Measurements from ENCODE around the gene KCNH1. TPM values are rescaled to one million over a fixed set of nuclear protein-coding genes. Genes with fewer than 3 reads are reported as not detected.

KCNH1 gene
- total RNA-seq, 1 donor from 2014 or later: not detected

DNA sequence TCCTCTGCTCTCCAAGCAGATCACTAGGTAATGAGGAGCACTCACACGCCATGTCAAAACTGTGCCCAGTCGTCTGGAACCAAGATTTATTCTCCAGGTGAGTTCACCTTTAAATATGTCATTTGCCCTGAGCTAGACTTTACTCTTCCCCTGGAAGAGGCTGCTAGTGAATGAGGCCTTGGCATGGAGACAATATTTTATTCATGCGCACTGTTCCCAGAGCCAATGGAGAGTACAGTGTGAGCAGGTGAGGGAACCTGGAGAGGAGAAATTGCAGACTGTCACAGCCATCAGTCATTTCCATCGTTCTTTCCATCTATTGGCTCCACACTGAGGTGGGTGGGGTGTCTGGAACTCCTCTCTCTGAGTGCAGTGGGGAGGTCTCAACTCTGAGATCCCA, 333.6 kb downstream of the KCNH1 start:
- Histone ChIP-seq H3K27me3 (ENCODE audit: low read depth) (no peaks in the 10 kb centered on the region), H3K4me1 (no peaks in the 10 kb centered on the region), H3K9me3 (no peaks in the 10 kb centered on the region), H3K36me3 (no peaks in the 10 kb centered on the region), H3K4me3 (no peak overlapping the region), H3K27ac (no peak overlapping the region)
- intact Hi-C loops (cut with DNase I): no loop called here
- TF ChIP-seq CTCF (IDR thresholded peaks at IDR 0.05): no peak
- ATAC-seq (no peak), DNase-seq (no peak)

DNA sequence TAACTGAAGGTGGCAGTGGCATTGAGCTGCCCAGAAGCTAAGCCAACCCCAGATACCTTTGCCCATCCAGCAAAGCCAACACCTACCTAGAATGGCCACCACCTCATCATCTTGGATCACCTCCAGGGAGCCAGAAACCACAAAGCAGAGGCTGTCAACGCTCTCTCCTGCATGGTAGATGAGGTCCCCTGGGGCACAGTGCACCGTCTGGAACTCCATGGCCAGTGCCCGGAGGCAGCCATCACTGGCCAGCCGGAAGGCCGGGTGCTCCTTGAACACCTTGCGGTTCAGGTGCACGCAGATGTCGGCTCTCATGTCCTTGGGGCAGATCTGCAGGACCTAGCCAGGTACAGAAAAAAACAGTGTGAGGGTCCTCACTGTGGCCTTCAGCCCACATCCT, 336.5 kb downstream of the KCNH1 start:
- no peaks in the 10 kb centered on the region for H3K9me3 ChIP-seq
- TF ChIP-seq CTCF (IDR thresholded peaks at IDR 0.05): no peak
- no peaks in the 10 kb centered on the region for H3K27me3 ChIP-seq (ENCODE audit: low read depth)
- H3K36me3 ChIP-seq: no peaks in the 10 kb centered on the region
- no peak overlapping the region for H3K27ac ChIP-seq
- intact Hi-C loops (cut with DNase I): no loop called here
- DNase-seq: no peak
- no peaks in the 10 kb centered on the region for H3K4me1 ChIP-seq
- no peak overlapping the region for H3K4me3 ChIP-seq
- no peak for ATAC-seq

DNA sequence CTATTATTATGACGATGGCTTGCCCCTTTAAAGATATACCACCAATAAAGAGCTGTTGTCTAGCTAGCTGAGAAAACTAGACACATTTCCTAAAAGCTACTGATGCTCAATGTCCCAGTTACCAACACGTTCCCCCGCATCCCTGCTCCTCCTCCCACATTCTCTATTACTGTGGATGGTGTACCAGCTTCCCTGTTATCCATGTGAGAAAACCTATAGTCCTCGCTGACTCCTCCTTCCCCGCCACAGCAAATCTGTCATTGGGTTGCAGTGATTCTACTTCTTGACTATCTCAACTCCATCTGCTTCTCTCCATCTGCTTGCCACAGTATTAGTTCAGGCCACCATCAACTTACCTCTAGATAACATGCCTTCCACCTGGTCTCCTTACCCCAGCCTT, 337.5 kb downstream of the KCNH1 start:
- no peaks in the 10 kb centered on the region for H3K9me3 ChIP-seq
- H3K4me3 ChIP-seq: no peak overlapping the region
- H3K36me3 ChIP-seq: no peaks in the 10 kb centered on the region
- DNase-seq (no peak), ATAC-seq (no peak)
- H3K4me1 ChIP-seq: no peaks in the 10 kb centered on the region
- no peaks in the 10 kb centered on the region for H3K27me3 ChIP-seq (ENCODE audit: low read depth)
- intact Hi-C loops (cut with DNase I): no loop called here
- no peak for TF ChIP-seq CTCF (IDR thresholded peaks at IDR 0.05)
- no peak overlapping the region for H3K27ac ChIP-seq

DNA sequence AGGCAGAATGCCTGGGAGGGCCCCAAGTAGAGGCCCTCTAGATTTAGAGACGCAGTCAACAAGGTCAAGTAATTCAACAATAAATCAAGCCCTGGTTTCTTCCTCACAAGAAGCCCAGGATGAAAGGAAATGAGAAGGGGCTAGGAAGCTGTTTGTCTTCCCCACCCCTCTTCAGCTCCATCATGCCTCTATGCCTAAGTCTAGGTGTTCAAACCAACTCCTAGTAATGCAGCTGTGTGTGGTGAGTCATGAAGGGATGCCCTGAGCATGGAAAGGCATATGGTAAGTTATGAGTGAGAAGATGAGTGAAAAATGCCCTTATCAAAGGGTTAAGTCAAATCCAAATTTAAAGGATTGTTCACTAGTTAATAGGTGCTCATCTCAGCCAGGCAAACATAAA, 339.5 kb downstream of the KCNH1 start:
- no peak for TF ChIP-seq CTCF (IDR thresholded peaks at IDR 0.05)
- no peaks in the 10 kb centered on the region for H3K27me3 ChIP-seq (ENCODE audit: low read depth)
- H3K36me3 ChIP-seq: no peaks in the 10 kb centered on the region
- ATAC-seq (no peak), DNase-seq (no peak)
- intact Hi-C loops (cut with DNase I): no loop called here
- H3K4me3 ChIP-seq: no peak overlapping the region
- H3K4me1 ChIP-seq: no peaks in the 10 kb centered on the region
- H3K27ac ChIP-seq: no peak overlapping the region
- no peaks in the 10 kb centered on the region for H3K9me3 ChIP-seq

DNA sequence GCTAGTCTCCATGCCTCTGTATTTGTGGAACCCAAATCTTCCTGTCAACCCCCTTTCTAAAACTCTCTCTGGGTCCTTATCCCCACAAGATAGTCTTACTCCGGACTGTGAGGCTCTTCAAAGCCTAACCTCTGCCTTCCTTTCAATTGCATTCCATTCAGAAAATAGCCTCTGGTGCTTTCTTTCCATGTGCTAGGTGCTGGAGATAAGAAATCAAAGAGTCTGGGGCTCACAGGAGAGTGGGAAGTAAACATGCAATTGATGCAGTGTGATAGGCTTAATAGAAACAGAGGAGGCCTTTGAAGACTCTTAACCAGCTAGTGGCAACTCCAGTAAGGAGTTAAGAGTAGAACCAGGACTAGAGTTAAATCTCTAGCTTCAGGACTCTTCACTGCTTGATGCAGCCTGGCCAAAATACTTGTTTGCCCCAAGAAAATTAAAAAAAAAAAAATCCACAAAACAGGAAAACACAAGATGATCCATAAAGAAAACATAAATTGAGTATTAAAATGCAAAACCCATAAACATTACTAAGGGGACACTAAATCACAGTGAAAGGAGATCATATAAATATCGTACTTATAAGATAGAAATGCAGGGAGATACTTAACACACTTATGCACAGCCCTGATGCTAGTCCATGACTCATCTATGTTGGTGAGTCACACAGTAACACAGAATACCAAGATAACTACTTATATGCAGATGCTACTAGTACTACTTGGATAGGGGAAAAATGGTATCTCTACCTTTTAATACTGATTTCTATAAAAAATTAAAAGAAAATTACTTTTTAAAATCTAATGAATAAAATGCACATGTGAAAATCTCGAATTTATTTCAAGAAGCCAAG, 341.5 kb downstream of the KCNH1 start:
- Histone ChIP-seq H3K4me3 (no peak overlapping the region), H3K9me3 (no peaks in the 10 kb centered on the region), H3K27me3 (ENCODE audit: low read depth) (no peaks in the 10 kb centered on the region), H3K4me1 (no peaks in the 10 kb centered on the region), H3K27ac (no peak overlapping the region), H3K36me3 (no peaks in the 10 kb centered on the region)
- DNase-seq (no peak), ATAC-seq (no peak)
- intact Hi-C loops (cut with DNase I): no loop called here
- TF ChIP-seq CTCF (IDR thresholded peaks at IDR 0.05): no peak

Measured in lower lobe of right lung (tissue), 2 donors.